Bronchial epithelial cell (primary cell): ENCODE measurements around the gene CFAP97. TPM values are rescaled to one million over a fixed set of nuclear protein-coding genes. Genes with fewer than 3 reads are reported as not detected.
"Not testable (repeated sequence)": the region's sequence is repeated elsewhere in the genome, so short reads cannot be mapped to it uniquely, and the experiment has no call there.

Source experiments
- DNase-seq: peaks from one replicate; pipeline ENCODE4 v3.0.0-alpha.2; 2010; ENCODE audit warnings: low read depth
- FAIRE-seq: peaks from 2 replicates; lab custom pipeline; 2011; peaks lifted over from hg19 to GRCh38; lab: Jason Lieb, UNC
- H3K27me3 ChIP-seq: 2 replicates; pipeline ENCODE4 v1.5.1; 2011; ENCODE audit warnings: low read length; ENCODE audit not compliant: control insufficient read depth, insufficient read depth
- H3K36me3 ChIP-seq: 2 replicates; pipeline ENCODE4 v1.5.1; 2011; ENCODE audit warnings: low read length; ENCODE audit not compliant: control insufficient read depth, insufficient read depth
- H3K4me3 ChIP-seq: 2 replicates; pipeline ENCODE4 v1.5.1; 2011; ENCODE audit warnings: mild to moderate bottlenecking, low read depth, low read length, control low read depth
- CTCF ChIP-seq: IDR thresholded peaks from 2 replicates; pipeline ENCODE4 v1.5.1; 2011; ENCODE audit warnings: mild to moderate bottlenecking, moderate library complexity, low read length, control low read depth, inconsistent platforms; ENCODE audit not compliant: insufficient read depth, severe bottlenecking
- total RNA-seq: library from RNA; depleted of rRNA; stranded (reverse); fragments of >200 nt; gene quantifications from 2 replicates; pipeline ENCODE4 v1.2.1, GENCODE V29; 2014

The CFAP97 gene
- total RNA-seq, 1 donor from 2014 or later = 32.9 TPM

- TF ChIP-seq CTCF = no peak
- no peaks in the 10 kb centered on the region for H3K36me3 ChIP-seq
- no peak overlapping the region for H3K4me3 ChIP-seq
- no peaks in the 10 kb centered on the region for H3K27me3 ChIP-seq
- DNase-seq (no peak), FAIRE-seq (no peak)
Measured at GRCh38 chr4:185244763-185245162, 41.0 kb upstream of the CFAP97 start.

- Histone ChIP-seq H3K36me3 (no peaks in the 10 kb centered on the region), H3K4me3 (no peak overlapping the region), H3K27me3 (no peaks in the 10 kb centered on the region)
- FAIRE-seq (no peak), DNase-seq (no peak)
- TF ChIP-seq CTCF = no peak
Measured at GRCh38 chr4:185243879-185244278, 40.1 kb upstream of the CFAP97 start.

- Histone ChIP-seq H3K36me3 (no peaks in the 10 kb centered on the region), H3K4me3 (no peak overlapping the region), H3K27me3 (no peaks in the 10 kb centered on the region)
- no peak for TF ChIP-seq CTCF
- no peak for DNase-seq
- no peak for FAIRE-seq
Measured at GRCh38 chr4:185242749-185243533, 39.1 kb upstream of the CFAP97 start.

GRCh38 chr4:185240486-185240885, 36.7 kb upstream of the CFAP97 start:
- not testable (repeated sequence) for H3K36me3 ChIP-seq, DNase-seq, FAIRE-seq, H3K4me3 ChIP-seq, H3K27me3 ChIP-seq

GRCh38 chr4:185238750-185239149, 35.0 kb upstream of the CFAP97 start:
- Histone ChIP-seq H3K27me3 (no peaks in the 10 kb centered on the region), H3K4me3 (no peak overlapping the region), H3K36me3 (no peaks in the 10 kb centered on the region)
- FAIRE-seq (no peak), DNase-seq (no peak)
- no peak for TF ChIP-seq CTCF

GRCh38 chr4:185238215-185238681, 34.4 kb upstream of the CFAP97 start:
- no peak for DNase-seq

More at GRCh38 chr4:185238215-185238681, 34.4 kb upstream of the CFAP97 start:
- no peaks in the 10 kb centered on the region for H3K36me3 ChIP-seq
- TF ChIP-seq CTCF = no peak
- H3K4me3 ChIP-seq = no peak overlapping the region
- no peak for FAIRE-seq
- no peaks in the 10 kb centered on the region for H3K27me3 ChIP-seq
